Kidney tubule cell (primary cell): ENCODE measurements around the gene TCAIM.

Experiments
- DNase-seq: peaks from one replicate; pipeline ENCODE4 v3.0.0-alpha.2; 2018; ENCODE audit warnings: low spot score

The TCAIM gene

GRCh38 chr3:44444896-44445691 is 106.5 kb downstream of the TCAIM start:
- no peak for DNase-seq

- no peak for DNase-seq
Measured at GRCh38 chr3:44445786-44446185, 107.2 kb downstream of the TCAIM start.

- no peak for DNase-seq
Measured at GRCh38 chr3:44446929-44447328, 108.4 kb downstream of the TCAIM start.

DNA sequence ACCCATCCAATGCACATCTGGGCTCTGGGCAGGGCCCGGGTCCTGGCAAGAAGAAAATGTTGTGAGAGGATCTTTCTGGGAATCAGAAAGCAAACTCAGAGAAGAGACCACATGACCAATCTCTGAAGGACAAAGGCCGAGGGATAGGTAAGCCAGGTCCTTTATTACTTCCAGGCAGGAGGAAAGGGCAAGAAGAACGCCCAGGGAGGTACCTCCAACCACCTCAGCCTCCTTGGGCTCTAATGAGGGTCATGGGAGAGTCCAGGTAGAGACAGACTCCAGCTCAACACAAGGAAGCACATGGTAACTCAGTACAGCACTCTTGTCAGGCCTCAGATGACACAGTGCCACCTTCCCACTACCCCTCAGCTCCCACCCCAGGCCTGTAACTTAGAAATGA is 112.9 kb downstream of the TCAIM start:
- DNase-seq, result no peak

DNA sequence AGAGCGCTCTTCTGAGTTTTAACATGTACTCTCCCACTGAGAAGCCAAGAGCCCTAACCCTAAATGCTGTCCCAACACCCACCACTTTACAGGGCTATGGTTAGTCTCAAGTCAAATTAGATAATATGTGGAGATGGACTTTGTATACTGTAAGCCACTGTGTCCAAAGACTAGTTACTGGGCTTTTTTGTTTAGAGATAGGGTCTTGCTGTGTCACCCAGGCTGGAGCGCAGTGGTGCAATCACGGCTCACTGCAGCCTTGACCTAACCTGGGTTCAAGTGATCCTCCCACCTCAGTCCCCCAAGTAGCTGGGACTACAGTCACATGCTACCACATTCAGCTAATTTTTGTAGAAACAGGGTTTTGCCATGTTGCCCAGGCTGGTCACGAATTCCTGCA is 115.7 kb downstream of the TCAIM start:
- DNase-seq, result no peak

- DNase-seq, result no peak
Measured at GRCh38 chr3:44455318-44455717, 116.8 kb downstream of the TCAIM start.
